Measurements from ENCODE around the gene KPNB1.

The KPNB1 gene

GRCh38 chr17:47636273-47637030 is 13.3 kb upstream of the KPNB1 start:
- DNase-seq (ENCODE audit: low read depth, low spot score) = no peak

GRCh38 chr17:47638903-47639302 is 10.8 kb upstream of the KPNB1 start:
- no peak for DNase-seq (ENCODE audit: low read depth, low spot score)

GRCh38 chr17:47640076-47640475 is 9.6 kb upstream of the KPNB1 start:
- DNase-seq (ENCODE audit: low read depth, low spot score) = no peak

- no peak for DNase-seq (ENCODE audit: low read depth, low spot score)
Measured at GRCh38 chr17:47641202-47641601, 8.5 kb upstream of the KPNB1 start.

GRCh38 chr17:47643116-47643515 is 6.6 kb upstream of the KPNB1 start:
- DNase-seq (ENCODE audit: low read depth, low spot score) = no peak

- no peak for DNase-seq (ENCODE audit: low read depth, low spot score)
Measured at GRCh38 chr17:47644324-47644723, 5.4 kb upstream of the KPNB1 start.

- DNase-seq (ENCODE audit: low read depth, low spot score) = no peak
Measured at GRCh38 chr17:47649972-47650524, 329 bp downstream of the KPNB1 start.

- DNase-seq (ENCODE audit: low read depth, low spot score) = peak; percentile 83
Measured at GRCh38 chr17:47650525-47651522, 1.1 kb downstream of the KPNB1 start.

- no peak for DNase-seq (ENCODE audit: low read depth, low spot score)
Measured at GRCh38 chr17:47651704-47652103, 2.0 kb downstream of the KPNB1 start.

GRCh38 chr17:47652570-47652969 is 2.9 kb downstream of the KPNB1 start:
- no peak for DNase-seq (ENCODE audit: low read depth, low spot score)

- DNase-seq (ENCODE audit: low read depth, low spot score) = no peak
Measured at GRCh38 chr17:47653442-47653841, 3.7 kb downstream of the KPNB1 start.

- DNase-seq (ENCODE audit: low read depth, low spot score) = no peak
Measured at GRCh38 chr17:47654991-47655390, 5.3 kb downstream of the KPNB1 start.

GRCh38 chr17:47660064-47660492 is 10.4 kb downstream of the KPNB1 start:
- no peak for DNase-seq (ENCODE audit: low read depth, low spot score)

- DNase-seq (ENCODE audit: low read depth, low spot score) = peak; percentile 44
Measured at GRCh38 chr17:47663912-47664623, 14.3 kb downstream of the KPNB1 start.

GRCh38 chr17:47664624-47664941 is 14.9 kb downstream of the KPNB1 start:
- no peak for DNase-seq (ENCODE audit: low read depth, low spot score)

GRCh38 chr17:47665655-47666054 is 15.9 kb downstream of the KPNB1 start:
- DNase-seq (ENCODE audit: low read depth, low spot score) = no peak

- DNase-seq (ENCODE audit: low read depth, low spot score) = no peak
Measured at GRCh38 chr17:47669081-47669480, 19.4 kb downstream of the KPNB1 start.

GRCh38 chr17:47670064-47670463 is 20.3 kb downstream of the KPNB1 start:
- DNase-seq (ENCODE audit: low read depth, low spot score) = no peak

GRCh38 chr17:47674499-47674898 is 24.8 kb downstream of the KPNB1 start:
- DNase-seq (ENCODE audit: low read depth, low spot score) = no peak

- DNase-seq (ENCODE audit: low read depth, low spot score) = no peak
Measured at GRCh38 chr17:47675380-47676198, 25.9 kb downstream of the KPNB1 start.

- DNase-seq (ENCODE audit: low read depth, low spot score) = no peak
Measured at GRCh38 chr17:47676199-47676472, 26.4 kb downstream of the KPNB1 start.

All from smooth muscle cell of the brain vasculature (primary cell).